ENCODE results near the gene IFI27L1. TPM values are rescaled to one million over a fixed set of nuclear protein-coding genes. Genes with fewer than 3 reads are reported as not detected.

IFI27L1 gene
- total and polyA plus RNA-seq, 2 of the 13 experiments (the other 11 are each of a cell fraction or from before 2014, with no cell fraction given) = 11.9 to 19.0 TPM

DNA sequence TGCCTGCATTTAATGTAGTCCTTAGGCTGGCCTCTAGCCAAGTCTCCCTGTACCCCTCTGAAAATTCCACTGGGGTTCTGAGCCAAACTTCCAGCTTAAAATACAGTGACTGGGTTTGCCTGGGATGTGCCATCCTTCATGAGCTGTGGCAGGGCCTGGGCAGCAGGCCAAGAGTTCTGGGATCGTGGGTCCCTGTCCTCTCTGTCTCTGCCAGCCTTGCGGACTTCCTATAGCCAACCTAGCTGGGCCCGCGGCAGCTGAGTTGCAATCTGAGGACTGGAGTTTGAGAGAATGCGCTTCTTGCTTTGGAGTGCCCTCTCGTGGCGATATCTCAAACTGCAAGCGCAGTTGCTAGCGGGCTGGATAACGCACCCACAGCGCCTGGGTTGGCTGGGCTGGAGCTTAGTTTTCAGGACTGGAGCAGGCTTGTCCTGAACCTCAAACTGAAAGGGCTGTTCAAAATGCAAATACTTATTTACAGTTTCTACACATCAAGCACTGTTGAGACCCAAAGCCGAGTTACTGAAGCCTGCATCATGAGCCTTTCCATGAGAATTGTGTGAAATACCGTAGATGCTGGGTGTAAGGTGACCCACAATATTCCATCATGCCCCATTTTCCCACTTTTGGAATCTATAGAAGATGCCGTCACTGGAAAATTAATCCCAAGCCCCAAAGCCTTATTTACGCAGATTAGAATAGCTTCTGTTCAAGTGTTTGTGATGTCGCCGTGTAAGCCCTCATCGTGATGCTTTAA is 55.6 kb downstream of the IFI27L1 start (continued):
- TF ChIP-seq SIX4 (CRISPR knock-in tag; IDR thresholded peaks at IDR 0.05) (no peak; the same call in 1 of the 2 replicates), SP2 (CRISPR knock-in tag; IDR thresholded peaks at IDR 0.05) (no peak), U2AF2 (IDR thresholded peaks at IDR 0.05; ENCODE audit: low read depth, low read length) (no peak), ADNP (CRISPR knock-in tag; IDR thresholded peaks at IDR 0.05) (no peak), ZEB1 (IDR thresholded peaks at IDR 0.05; ENCODE audit: insufficient replicate concordance, low read depth) (no peak), ZNF205 (CRISPR knock-in tag; IDR thresholded peaks at IDR 0.05) (0 out of 2 replicates have a peak, but pooled peaks have one; percentile 31), MIER3 (CRISPR knock-in tag; IDR thresholded peaks at IDR 0.05; ENCODE audit: borderline replicate concordance) (no peak; the same call in 1 of the 2 replicates), PPARG (CRISPR knock-in tag; conservative IDR thresholded peaks at IDR 0.05) (0 out of 2 replicates have a peak, but pooled peaks have one; percentile 10), ZNF619 (CRISPR knock-in tag; IDR thresholded peaks at IDR 0.05) (no peak), ZNF124 (CRISPR knock-in tag; IDR thresholded peaks at IDR 0.05) (no peak), PHF8 (CRISPR knock-in tag; IDR thresholded peaks at IDR 0.05) (peak; percentile 32; the same call in 1 of the 2 replicates), TCF7L2 (IDR thresholded peaks at IDR 0.05; ENCODE audit: low read depth, low read length) (no peak), HDAC2 (CRISPR knock-in tag; IDR thresholded peaks at IDR 0.05) (no peak; the same call in 1 of the 2 replicates), HOXA7 (CRISPR knock-in tag; IDR thresholded peaks at IDR 0.05) (no peak), ZFP36 (IDR thresholded peaks at IDR 0.05; ENCODE audit: borderline replicate concordance, low read depth, low read length, partially characterized antibody) (peak; percentile 55), MIER2 (CRISPR knock-in tag; IDR thresholded peaks at IDR 0.05) (0 out of 2 replicates have a peak, but pooled peaks have one; percentile 25)
- TF ChIP-seq, protein P1, sequence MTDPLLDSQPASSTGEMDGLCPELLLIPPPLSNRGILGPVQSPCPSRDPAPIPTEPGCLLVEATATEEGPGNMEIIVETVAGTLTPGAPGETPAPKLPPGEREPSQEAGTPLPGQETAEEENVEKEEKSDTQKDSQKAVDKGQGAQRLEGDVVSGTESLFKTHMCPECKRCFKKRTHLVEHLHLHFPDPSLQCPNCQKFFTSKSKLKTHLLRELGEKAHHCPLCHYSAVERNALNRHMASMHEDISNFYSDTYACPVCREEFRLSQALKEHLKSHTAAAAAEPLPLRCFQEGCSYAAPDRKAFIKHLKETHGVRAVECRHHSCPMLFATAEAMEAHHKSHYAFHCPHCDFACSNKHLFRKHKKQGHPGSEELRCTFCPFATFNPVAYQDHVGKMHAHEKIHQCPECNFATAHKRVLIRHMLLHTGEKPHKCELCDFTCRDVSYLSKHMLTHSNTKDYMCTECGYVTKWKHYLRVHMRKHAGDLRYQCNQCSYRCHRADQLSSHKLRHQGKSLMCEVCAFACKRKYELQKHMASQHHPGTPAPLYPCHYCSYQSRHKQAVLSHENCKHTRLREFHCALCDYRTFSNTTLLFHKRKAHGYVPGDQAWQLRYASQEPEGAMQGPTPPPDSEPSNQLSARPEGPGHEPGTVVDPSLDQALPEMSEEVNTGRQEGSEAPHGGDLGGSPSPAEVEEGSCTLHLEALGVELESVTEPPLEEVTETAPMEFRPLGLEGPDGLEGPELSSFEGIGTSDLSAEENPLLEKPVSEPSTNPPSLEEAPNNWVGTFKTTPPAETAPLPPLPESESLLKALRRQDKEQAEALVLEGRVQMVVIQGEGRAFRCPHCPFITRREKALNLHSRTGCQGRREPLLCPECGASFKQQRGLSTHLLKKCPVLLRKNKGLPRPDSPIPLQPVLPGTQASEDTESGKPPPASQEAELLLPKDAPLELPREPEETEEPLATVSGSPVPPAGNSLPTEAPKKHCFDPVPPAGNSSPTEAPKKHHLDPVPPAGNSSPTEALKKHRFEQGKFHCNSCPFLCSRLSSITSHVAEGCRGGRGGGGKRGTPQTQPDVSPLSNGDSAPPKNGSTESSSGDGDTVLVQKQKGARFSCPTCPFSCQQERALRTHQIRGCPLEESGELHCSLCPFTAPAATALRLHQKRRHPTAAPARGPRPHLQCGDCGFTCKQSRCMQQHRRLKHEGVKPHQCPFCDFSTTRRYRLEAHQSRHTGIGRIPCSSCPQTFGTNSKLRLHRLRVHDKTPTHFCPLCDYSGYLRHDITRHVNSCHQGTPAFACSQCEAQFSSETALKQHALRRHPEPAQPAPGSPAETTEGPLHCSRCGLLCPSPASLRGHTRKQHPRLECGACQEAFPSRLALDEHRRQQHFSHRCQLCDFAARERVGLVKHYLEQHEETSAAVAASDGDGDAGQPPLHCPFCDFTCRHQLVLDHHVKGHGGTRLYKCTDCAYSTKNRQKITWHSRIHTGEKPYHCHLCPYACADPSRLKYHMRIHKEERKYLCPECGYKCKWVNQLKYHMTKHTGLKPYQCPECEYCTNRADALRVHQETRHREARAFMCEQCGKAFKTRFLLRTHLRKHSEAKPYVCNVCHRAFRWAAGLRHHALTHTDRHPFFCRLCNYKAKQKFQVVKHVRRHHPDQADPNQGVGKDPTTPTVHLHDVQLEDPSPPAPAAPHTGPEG (CRISPR knock-in tag; IDR thresholded peaks at IDR 0.05) = peak; percentile 73; the same call in 1 of the 2 replicates
- TF ChIP-seq, protein P2, sequence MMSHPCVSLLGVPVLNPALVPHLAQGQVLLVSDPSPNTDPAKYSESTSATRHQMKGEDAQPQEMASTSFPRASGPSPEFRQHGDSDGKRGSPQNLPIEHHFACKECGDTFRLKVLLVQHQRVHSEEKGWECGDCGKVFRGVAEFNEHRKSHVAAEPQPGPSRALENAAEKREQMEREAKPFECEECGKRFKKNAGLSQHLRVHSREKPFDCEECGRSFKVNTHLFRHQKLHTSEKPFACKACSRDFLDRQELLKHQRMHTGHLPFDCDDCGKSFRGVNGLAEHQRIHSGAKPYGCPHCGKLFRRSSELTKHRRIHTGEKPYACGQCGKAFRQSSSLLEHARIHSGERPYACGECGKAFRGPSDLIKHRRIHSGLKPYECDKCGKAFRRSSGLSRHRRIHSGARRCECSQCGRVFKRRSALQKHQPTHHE (CRISPR knock-in tag; IDR thresholded peaks at IDR 0.05; ENCODE audit: borderline replicate concordance) = no peak
- TF ChIP-seq, protein P3, sequence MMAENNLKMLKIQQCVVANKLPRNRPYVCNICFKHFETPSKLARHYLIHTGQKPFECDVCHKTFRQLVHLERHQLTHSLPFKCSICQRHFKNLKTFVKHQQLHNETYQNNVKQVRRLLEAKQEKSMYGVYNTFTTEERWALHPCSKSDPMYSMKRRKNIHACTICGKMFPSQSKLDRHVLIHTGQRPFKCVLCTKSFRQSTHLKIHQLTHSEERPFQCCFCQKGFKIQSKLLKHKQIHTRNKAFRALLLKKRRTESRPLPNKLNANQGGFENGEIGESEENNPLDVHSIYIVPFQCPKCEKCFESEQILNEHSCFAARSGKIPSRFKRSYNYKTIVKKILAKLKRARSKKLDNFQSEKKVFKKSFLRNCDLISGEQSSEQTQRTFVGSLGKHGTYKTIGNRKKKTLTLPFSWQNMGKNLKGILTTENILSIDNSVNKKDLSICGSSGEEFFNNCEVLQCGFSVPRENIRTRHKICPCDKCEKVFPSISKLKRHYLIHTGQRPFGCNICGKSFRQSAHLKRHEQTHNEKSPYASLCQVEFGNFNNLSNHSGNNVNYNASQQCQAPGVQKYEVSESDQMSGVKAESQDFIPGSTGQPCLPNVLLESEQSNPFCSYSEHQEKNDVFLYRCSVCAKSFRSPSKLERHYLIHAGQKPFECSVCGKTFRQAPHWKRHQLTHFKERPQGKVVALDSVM (CRISPR knock-in tag; IDR thresholded peaks at IDR 0.05) = no peak
- TF ChIP-seq, protein P4, sequence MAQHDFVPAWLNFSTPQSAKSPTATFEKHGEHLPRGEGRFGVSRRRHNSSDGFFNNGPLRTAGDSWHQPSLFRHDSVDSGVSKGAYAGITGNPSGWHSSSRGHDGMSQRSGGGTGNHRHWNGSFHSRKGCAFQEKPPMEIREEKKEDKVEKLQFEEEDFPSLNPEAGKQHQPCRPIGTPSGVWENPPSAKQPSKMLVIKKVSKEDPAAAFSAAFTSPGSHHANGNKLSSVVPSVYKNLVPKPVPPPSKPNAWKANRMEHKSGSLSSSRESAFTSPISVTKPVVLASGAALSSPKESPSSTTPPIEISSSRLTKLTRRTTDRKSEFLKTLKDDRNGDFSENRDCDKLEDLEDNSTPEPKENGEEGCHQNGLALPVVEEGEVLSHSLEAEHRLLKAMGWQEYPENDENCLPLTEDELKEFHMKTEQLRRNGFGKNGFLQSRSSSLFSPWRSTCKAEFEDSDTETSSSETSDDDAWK (CRISPR knock-in tag; IDR thresholded peaks at IDR 0.05) = no peak
